Esophagus squamous epithelium (tissue), 5 donors: ENCODE results near the gene GPR150. TPM values are rescaled to one million over a fixed set of nuclear protein-coding genes. Genes with fewer than 3 reads are reported as not detected.

ENCODE experiments used
- DNase-seq: peaks from one replicate; lab custom pipeline; 2025; lab: John Stamatoyannopoulos, UW
- H3K27ac ChIP-seq, 4 donors: fragments of 200-600 bp; sonication (generic); one replicate each; pipeline ENCODE4 v1.5.1; 2016 to 2019; ENCODE audit warnings: mild to moderate bottlenecking in 1 of 4
- H3K27me3 ChIP-seq, 4 donors: fragments of 200-600 bp; sonication (generic); 1 replicate in 3 of 4; 2 replicates in 1 of 4; pipeline versions ENCODE4 v1.5.1 to v1.6.0; 2017 to 2021; ENCODE audit warnings: antibody characterized with exemption in 1 of 4
- H3K36me3 ChIP-seq, 3 donors: fragments of 200-600 bp; sonication (generic); one replicate each; pipeline ENCODE4 v1.5.1; 2016 to 2019
- H3K4me1 ChIP-seq, 3 donors: fragments of 200-600 bp; sonication (generic); one replicate each; pipeline ENCODE4 v1.5.1; 2017 to 2019
- H3K4me3 ChIP-seq, 4 donors: fragments of 200-600 bp; sonication (generic); 1 replicate in 3 of 4; 2 replicates in 1 of 4; pipeline ENCODE4 v1.5.1; 2016 to 2019; ENCODE audit warnings: mild to moderate bottlenecking in 2 of 4, moderate library complexity in 1 of 4
- H3K9me3 ChIP-seq, 3 donors: fragments of 200-600 bp; sonication (generic); one replicate each; pipeline ENCODE4 v1.5.1; 2016 to 2019
- CTCF ChIP-seq, 6 experiments: fragments of 450-650 bp in 4 of 6; fragments of 200-600 bp in 2 of 6; sonication (generic) in 2 of 6; IDR thresholded peaks; one replicate each; pipeline ENCODE4 v1.5.1; 2016 to 2019; ENCODE audit warnings: antibody characterized with exemption in 6 of 6, mild to moderate bottlenecking in 4 of 6, moderate library complexity in 4 of 6
- POLR2A ChIP-seq, 4 donors: fragments of 450-650 bp; IDR thresholded peaks; one replicate each; pipeline ENCODE4 v1.6.1; 2017; ENCODE audit warnings: antibody characterized with exemption in 4 of 4, mild to moderate bottlenecking in 4 of 4, moderate library complexity in 3 of 4
- WGBS, 2 donors: methylation state at CpG; one replicate each; pipeline ENCODE4 v1.1.5; 2018; 5-methylcytosine and 5-hydroxymethylcytosine counted together
- intact Hi-C: fragments of 100-400 bp; cut with DNase I; formaldehyde crosslinking; loops from one replicate; pipeline ENCODE4 v1.15.0; 2022
- total RNA-seq, 4 donors: library from RNA; depleted of rRNA; stranded (reverse); fragments of >200 nt; gene quantifications; one replicate each; pipeline ENCODE4 v1.1.0, GENCODE V29; 2016
- donor health status: DM: yes; HTN: yes; CAD: no.

Gene GPR150
- total RNA-seq, 4 donors from 2014 or later: not detected

DNA sequence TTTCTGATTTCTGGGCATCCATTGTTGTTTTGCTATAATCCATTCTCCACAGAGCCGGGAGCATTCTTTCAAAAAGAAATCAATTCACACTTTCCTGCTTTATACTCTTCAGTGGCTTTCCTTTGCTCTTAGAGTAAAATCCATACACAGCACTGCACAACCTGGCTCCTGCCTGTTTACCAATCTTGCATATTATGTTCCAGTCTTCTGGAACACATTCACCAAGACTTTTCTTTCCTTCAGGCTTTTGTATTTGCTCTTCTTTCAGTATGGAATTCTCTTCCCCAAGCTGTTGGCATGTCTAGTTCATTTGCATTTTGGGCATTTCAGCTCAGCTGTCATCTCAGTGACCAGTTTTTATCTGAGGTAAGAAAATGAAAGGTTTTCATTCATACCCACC lies 33.0 kb downstream of the GPR150 start:
- 86 to 93% methylated on average over 1 of the region's 1 CpG for WGBS, 2 donors
- intact Hi-C loops: no loop called here
- H3K4me1 ChIP-seq: peaks cover 0 to 4% (median 3%) of the 10 kb centered on the region in 3 donors

GRCh38 chr5:95654196-95654595 lies 34.3 kb downstream of the GPR150 start:
- intact Hi-C loops: no loop called here
- Histone ChIP-seq H3K36me3 (peaks cover 0 to 8% (median 0%) of the 10 kb centered on the region in 3 donors), H3K9me3 (no peaks in the 10 kb centered on the region), H3K27me3 (no peaks in the 10 kb centered on the region), H3K27ac (no peak overlapping the region), H3K4me3 (no peak overlapping the region), H3K4me1 (no peaks in the 10 kb centered on the region)
- TF ChIP-seq POLR2A (IDR thresholded peaks at IDR 0.05): no peak
- no peak for TF ChIP-seq CTCF (IDR thresholded peaks at IDR 0.05)
- 94 to 97% methylated on average over 3 of the region's 3 CpGs for WGBS, 2 donors
- no peak for DNase-seq

More for the DNA sequence above, 33.0 kb downstream of the GPR150 start:
- H3K27ac ChIP-seq: no peak overlapping the region
- peaks cover 0 to 8% (median 0%) of the 10 kb centered on the region in 3 donors for H3K36me3 ChIP-seq
- no peaks in the 10 kb centered on the region for H3K27me3 ChIP-seq
- DNase-seq: no peak
- TF ChIP-seq POLR2A (IDR thresholded peaks at IDR 0.05) (no peak), CTCF (IDR thresholded peaks at IDR 0.05) (no peak)
- no peaks in the 10 kb centered on the region for H3K9me3 ChIP-seq
- no peak overlapping the region for H3K4me3 ChIP-seq

DNA sequence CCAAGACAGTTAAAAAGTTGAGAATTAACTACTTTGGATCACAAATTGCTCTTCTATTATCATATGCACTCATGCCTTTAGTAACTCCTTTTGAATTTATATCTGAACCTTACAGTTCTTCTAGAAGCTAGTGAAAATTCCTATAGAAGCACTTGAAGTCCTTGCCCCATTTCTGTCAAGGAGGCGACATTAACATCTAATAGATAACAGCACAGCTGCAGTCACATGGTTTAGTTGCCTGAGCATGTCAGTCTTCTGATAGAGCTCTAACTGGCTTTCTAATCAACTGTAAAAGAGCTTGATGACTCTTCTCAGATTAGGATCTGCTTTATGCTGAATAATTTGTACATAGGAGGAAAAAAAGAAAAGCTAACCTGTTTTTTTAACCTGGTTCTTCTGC lies 35.7 kb downstream of the GPR150 start:
- intact Hi-C loops: no loop called here
- no peak overlapping the region for H3K4me3 ChIP-seq
- no peaks in the 10 kb centered on the region for H3K9me3 ChIP-seq
- H3K27me3 ChIP-seq: no peaks in the 10 kb centered on the region
- no peak for DNase-seq
- no peak overlapping the region for H3K27ac ChIP-seq
- peaks cover 0 to 8% (median 0%) of the 10 kb centered on the region in 3 donors for H3K36me3 ChIP-seq
- H3K4me1 ChIP-seq: no peaks in the 10 kb centered on the region
- no peak for TF ChIP-seq POLR2A (IDR thresholded peaks at IDR 0.05)
- TF ChIP-seq CTCF (IDR thresholded peaks at IDR 0.05): no peak
- WGBS, 2 donors: 58 to 92% methylated on average over 1 of the region's 1 CpG

GRCh38 chr5:95660060-95660459 lies 40.2 kb downstream of the GPR150 start:
- TF ChIP-seq POLR2A (IDR thresholded peaks at IDR 0.05) (no peak), CTCF (IDR thresholded peaks at IDR 0.05) (no peak)
- no peaks in the 10 kb centered on the region for H3K9me3 ChIP-seq
- intact Hi-C loops: loop anchor here (10.0 kb wide), 2 partner anchors 75 to 125 kb away; partner anchors contain the start of gene RHOBTB3
- no peak overlapping the region for H3K4me3 ChIP-seq
- H3K27ac ChIP-seq: no peak overlapping the region
- peaks cover 0 to 11% (median 3%) of the 10 kb centered on the region in 3 donors for H3K4me1 ChIP-seq
- no peak for DNase-seq
- no peaks in the 10 kb centered on the region for H3K27me3 ChIP-seq
- WGBS, 2 donors: 91 to 92% methylated on average over 2 of the region's 2 CpGs
- H3K36me3 ChIP-seq: no peaks in the 10 kb centered on the region

DNA sequence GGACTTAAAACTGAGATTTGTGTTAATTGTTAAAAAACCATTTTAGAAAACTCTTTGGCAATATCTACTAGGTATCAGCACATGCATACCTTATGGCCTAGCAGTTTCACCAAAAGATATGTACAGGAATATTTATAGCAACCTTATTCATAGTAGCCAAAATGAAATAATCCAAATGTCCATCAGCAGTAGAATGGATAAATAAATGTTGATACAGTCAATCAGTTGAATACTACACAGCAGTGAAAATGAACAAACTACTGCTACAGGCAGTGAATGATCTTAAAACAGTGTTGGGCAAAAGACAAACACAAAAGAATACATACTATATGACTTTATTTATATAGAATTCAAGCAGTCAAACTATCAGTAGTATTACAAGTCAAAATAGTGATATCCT lies 43.1 kb downstream of the GPR150 start:
- intact Hi-C loops: loop anchor here (10.0 kb wide), 2 partner anchors 72 to 122 kb away; partner anchors contain the start of gene RHOBTB3
- Histone ChIP-seq H3K4me3 (no peak overlapping the region), H3K36me3 (no peaks in the 10 kb centered on the region)

More for the DNA sequence above, 43.1 kb downstream of the GPR150 start:
- TF ChIP-seq CTCF (IDR thresholded peaks at IDR 0.05) (no peak), POLR2A (IDR thresholded peaks at IDR 0.05) (no peak)
- no peaks in the 10 kb centered on the region for H3K27me3 ChIP-seq
- DNase-seq: no peak
- H3K27ac ChIP-seq: no peak overlapping the region
- H3K9me3 ChIP-seq: no peaks in the 10 kb centered on the region
- peaks cover 0 to 11% (median 3%) of the 10 kb centered on the region in 3 donors for H3K4me1 ChIP-seq
